G401 (cell line): ENCODE measurements around the gene DMBT1. TPM values are rescaled to one million over a fixed set of nuclear protein-coding genes. Genes with fewer than 3 reads are reported as not detected.

ENCODE experiments used
- DNase-seq: peaks from one replicate; pipeline ENCODE4 v3.0.0-alpha.2; 2015; ENCODE audit warnings: low spot score
- in situ Hi-C: cut with HindIII; loops from 2 replicates; pipeline ENCODE4 v1.10.0; 2016; ENCODE audit warnings: low sequenced_read_pairs, mixed read lengths
- total RNA-seq: library from RNA; depleted of rRNA; stranded (reverse); fragments of >200 nt; shearing (Covaris generic); gene quantifications from 2 replicates; pipeline ENCODE4 v1.2.3, GENCODE V29; 2014

Gene DMBT1
- total RNA-seq, 1 experiment from 2014 or later, result not detected

DNA sequence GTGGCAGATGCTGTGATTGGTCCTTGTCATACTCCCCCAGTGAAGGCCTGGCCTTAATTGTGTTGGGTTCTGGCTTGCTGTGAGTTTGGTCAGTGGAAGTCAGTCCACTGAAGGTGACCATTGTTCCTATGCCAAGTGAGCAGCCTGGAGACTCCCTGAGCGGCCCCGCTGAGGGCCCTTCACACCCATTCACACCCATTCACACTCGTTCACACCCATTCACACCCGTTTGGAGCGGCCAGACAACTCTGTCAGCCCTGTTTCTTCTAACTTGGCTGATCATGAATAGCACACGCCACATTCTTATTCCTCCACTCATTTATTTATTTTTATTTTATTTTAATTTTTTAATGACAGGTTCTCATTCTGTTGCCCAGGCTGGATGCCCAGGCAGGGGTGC is 77.6 kb downstream of the DMBT1 start:
- in situ Hi-C loops, result no loop called here
- DNase-seq, result no peak

DNA sequence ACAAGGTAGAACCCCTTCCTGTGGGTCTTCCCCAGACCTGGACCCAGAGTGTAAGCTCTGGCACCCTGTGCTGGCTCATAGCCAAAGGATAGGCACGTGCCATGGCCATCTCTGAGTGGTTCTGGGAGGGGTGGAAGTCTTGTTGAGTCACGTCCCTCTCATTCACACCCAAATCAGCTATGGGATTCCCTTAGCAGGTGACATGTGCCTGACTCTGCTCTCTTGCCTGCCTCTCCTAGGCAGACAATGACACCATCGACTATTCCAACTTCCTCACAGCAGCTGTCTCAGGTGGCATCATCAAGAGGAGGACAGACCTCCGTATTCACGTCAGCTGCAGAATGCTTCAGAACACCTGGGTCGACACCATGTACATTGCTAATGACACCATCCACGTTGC is 79.2 kb downstream of the DMBT1 start:
- DNase-seq, result no peak
- in situ Hi-C loops, result no loop called here

DNA sequence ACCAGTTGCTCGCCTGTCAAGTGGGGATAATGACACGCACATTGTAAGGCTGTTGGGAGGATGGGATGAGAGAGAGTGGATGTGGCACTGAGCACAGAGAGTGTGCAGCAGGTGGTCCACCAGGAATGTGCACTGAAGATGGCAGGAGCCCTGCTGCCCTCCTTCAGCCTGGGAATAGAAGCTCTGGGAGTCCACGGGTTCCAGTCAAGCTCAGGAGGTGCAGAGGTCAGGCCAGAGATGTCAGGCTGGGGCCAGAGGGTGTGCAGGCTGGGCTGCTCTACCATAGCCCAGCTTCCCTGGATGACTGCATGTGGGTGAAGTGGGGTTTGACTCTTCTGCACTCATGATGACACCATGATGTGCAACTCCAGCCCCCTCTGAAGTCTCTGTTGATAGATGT is 80.4 kb downstream of the DMBT1 start:
- DNase-seq, result no peak
- in situ Hi-C loops, result no loop called here

DNA sequence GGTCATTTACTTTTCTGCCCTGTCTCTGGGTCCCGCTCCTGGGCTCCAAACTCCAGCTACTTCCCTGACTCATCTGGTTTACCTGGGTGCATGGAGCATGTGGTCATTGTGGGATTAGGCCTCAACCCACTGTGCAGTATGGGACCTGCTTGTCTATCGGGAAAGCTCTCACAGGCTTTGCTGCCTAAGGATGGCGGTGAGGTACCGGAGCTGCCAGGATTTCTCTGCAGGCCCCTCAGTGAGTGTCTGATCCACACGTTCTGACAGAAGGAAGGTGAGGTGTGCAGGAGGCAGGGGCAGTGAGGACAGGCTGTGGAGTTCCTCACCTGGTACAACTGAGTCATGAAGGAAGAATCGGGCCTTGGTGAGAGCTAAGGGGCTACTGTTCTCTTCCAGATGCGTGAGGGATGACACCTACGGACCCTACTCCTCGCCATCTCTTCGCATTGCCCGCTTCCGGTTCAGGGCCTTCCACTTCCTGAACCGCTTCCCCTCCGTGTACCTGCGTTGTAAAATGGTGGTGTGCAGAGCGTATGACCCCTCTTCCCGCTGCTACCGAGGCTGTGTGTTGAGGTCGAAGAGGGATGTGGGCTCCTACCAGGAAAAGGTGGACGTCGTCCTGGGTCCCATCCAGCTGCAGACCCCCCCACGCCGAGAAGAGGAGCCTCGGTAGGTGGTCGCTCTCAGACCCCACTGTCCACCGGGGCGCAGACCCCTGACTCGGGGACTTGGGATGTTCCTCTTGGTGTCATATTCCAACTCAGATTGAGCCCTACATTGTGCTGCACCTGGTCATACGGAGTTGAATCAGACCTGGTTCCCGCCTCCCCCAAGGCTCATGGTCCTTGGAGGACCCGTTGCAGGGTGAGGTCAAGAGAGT is 82.4 kb downstream of the DMBT1 start:
- no peak for DNase-seq
- in situ Hi-C loops, result no loop called here

DNA sequence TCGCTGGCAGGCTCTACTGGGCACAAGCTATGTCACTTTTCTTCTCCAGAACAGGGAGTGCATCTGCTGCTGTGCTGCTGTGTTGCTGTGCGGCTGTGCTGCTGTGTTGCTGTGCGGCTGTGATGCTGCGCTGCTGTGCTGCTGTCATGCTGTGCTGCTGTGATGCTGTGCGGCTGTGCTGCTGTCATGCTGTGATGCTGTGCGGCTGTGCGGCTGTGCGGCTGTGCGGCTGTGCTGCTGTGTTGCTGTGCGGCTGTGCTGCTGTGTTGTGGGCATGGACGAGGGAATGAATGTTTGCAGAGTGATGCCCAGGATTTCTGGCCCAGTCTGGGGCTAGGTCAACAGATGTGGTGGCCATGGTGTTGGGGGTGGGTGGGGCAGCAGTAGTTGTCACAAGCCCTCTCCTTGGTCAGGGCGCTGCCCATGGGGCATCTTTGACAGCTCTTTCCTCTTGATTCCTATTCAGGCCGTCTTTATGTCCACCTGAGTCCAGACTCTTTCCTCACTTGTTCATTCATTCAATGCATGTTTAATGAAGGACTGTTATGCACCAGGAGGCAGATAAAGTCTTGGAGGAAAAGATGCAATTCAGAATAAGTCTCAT is 83.5 kb downstream of the DMBT1 start:
- DNase-seq, result no peak
- in situ Hi-C loops, result no loop called here

DNA sequence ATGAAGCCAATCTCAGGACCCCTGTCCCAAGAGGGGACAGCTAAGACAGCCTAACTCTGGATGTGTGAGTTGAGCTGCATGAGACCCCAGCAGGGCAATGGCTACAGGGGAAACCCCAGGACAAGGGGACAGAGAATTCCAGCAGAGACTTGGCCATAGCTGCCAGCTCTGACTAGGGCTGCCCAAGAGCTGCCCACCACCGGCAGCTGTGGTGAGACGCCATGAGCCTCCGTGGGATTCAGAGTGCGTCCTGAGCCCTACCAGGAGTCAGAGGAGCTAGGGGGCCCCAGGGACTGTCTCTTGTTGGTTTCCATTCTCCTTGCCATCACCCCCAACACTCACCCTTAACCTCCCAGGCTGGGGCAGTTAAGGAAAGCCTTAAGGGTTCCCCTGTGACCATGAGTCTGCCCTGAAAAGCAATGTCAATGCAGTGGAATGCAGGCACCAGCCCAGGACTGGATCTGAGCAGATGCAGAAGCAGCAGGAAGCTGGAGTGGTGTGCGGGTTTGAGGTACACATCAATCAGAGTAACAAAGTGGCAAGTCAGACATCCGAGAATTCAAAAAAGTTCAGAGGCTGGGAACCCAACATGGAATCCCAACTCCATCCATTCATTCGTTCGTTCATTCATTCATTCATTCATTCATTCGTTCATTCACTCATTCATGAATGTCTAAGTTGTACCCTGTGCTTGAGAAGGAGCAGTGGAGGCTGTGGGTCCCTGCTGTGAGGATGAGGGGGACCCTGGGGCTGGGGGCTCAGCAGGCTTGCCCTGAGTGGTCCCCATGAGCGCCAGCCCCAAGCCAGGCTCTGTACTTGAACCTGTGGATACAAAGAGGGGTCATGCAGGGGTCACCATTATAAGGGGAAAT is 86.2 kb downstream of the DMBT1 start:
- no peak for DNase-seq
- in situ Hi-C loops, result no loop called here

DNA sequence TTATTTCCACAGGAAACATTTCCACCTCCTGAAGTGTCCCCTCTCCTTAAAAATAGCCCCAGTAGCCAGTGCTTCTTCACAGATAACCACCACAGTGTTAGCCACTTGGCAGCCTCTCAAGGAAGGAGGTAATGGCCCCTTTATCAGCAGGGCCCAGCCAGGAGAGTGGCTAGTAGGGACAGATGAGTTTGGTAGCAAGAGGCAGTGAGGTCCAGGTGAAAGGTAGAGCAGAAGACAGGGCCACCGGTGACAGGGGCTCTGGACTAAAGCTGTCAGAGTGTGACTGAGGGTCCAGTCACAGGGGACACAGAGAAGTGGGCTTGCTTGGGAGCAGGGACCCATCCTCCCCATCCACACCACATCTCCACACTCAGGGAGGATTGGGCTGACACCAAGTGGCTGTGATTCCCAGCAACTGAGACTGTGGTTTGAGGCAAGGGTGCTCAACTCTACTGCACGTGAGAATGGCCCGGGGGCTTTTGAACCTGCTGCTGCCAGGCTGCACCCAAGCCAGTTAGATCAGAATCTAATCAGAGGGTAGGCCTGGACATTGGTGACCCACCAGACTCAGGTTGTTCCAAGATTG is 86.9 kb downstream of the DMBT1 start:
- in situ Hi-C loops, result no loop called here
- no peak for DNase-seq

DNA sequence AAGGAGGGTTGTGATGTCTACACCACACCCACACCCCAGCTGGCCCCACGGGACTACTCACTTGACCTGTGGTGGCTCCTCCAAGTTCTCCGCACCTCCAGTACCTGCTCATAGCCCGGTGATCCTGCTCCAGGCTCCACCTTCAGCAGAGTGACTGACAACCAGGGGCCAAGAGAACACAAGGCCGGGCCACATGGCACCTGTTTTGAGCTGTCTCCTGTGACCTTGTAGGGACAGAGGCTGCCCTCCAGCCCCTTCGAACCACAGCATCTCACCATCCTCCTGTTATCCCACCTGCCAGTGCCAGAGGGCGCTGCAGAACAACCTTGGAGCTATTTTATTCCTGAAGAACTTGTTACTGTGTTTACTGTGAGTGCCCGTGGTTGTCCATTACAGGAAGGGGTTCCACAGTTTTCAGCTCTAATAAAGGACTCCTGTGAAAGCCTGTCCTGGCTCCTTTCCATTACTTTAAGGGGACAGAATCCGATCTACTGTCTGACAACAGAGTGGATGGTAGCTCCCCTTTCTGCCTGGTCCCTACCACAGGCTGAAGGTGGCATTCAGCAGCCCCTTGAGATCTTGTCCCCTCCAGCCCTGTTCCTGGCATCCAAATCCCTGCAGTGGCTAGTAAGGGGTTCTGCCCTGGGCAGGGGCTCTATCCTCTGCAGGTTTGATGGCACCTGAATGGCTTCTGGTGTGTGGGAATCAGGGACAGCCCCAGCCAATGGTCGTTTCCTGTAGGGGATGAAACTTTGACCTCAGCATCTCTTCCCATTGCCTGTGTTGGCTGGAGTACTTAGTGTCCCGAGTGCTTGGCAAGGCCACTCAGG is 88.3 kb downstream of the DMBT1 start:
- peak; percentile 15 for DNase-seq
- in situ Hi-C loops, result no loop called here

DNA sequence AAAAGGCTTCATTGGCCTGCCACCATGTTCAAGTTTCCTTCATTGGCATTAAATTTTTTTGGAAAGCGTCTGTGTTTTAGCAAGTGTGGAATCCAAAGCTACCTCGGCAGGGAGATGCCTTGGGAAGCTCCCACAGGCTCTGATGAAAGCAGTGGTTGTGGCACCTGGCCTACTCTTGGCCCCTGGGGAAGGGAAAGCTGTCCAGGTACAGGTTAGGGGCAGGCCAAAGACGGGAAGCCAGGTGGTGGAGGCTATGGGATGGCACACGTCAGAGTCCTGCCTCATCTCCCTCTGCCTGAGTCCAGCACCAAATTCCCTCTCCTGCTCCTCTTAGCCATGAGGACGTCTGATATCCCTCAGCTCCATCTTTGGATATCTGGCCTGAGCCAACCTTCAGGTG is 89.3 kb downstream of the DMBT1 start:
- in situ Hi-C loops, result no loop called here

DNA sequence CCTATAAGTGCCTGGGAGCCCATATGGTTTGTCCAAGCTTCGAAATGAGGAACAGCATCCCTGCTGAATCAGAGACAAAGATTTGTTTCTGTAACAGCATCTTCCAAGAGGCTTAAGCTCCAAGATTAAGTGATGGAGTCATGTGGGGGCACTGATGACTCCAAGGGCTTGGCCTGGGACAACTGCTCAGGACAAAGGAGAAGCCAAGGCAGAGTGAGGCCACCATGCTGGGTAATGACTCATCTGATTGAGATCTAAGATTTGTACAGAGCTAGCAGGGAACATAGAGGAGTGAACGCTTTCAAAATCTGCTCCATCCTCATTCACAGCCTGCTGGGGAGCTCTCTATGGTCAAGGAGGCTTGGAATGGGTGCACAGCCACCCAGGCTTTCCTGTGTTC is 89.8 kb downstream of the DMBT1 start:
- no peak for DNase-seq
- in situ Hi-C loops, result no loop called here

More for the DNA sequence above, 89.3 kb downstream of the DMBT1 start:
- DNase-seq, result no peak

DNA sequence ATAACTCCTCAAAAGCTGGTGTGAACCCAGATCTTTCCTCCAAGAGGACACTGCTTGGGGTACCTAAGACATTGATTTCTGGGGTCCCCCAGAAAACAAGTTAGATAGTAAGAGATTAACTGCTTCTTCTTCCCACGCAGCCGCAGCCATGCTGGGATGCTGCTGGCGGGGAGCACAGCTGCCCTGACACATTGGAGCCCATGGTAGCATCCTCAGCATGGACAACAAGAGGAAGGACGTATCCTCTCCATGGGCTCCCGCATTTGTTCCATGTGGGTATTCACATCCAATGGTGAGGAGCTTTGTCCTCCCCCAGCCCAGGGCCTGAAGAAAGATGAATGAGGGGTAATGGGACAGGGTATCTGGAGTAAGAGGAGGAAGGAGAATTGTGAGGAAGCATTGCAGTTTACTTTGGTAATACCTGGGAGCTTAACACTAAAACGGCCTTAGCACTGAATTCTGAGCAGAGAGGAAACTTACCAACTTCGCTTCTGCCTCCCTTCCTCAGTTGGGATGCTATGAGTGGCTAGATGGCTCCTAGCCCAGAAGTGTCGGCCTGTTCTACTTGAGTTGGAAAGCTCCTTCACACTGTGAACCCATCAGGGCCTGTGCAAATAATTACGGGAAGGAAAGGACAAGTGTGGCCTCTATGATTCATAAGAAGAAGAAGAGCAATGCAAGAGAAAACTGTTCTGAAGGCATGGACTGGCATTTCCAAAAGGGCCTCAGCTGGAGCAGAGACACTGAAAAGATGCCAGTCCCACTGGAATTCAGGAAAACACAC is 95.2 kb downstream of the DMBT1 start:
- no peak for DNase-seq
- in situ Hi-C loops, result no loop called here

DNA sequence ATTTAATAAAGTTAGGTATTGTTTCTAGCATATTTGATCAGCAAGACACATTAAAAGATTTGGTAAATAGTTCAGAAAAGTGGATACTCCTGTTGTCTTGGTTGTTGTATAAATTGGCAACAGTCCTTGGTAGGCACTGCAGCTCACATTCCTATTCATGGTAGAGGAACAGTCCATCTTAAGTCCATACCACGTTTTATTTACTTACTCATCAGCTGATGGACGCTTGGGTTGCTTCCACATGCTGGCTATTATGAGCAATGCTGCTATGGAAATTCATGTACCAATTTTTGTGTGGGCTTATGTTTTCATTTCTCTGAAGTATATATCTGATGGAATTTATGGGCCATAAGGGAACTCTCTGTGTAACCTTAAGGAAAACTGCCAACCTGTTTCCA is 95.8 kb downstream of the DMBT1 start:
- DNase-seq, result no peak
- in situ Hi-C loops, result no loop called here

DNA sequence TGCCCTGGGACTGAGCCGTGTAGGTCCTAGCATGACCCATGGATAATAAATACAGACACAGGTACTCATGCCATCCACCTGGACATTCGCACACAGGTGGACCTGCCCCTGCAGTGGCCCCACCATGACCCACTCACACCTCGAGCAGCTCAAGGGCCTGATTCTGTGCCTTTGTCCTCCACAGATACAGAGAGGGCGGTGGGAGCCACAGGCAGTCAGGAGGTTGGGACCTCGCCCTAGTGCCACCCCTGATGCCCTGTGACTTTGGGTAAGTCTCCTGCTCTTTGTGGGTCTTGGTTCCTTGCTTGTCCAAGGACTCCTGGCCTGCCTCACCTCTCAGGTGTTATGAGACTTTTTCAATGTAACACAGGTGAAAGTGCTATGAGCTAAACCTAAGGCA is 96.2 kb downstream of the DMBT1 start:
- no peak for DNase-seq
- in situ Hi-C loops, result no loop called here

DNA sequence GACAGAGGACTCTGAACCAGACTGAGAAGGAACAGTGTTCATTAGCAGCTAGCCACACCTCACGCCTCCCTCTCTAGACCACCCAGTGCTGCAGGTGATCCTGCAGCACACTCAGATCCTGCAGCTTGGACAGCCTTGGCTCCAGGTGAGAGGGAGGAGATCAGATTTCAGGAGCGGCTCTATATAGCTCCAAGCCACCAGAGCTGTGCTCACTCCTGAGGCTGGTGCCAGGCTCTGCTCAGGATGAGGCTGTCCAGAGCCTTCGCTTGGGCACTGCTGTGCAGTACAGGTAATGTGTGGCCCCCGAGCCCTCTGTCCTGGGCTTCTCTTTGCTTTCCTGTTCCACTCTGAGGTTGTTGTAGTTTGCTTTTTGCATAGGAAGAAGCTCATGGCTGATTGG is 96.7 kb downstream of the DMBT1 start:
- no peak for DNase-seq
- in situ Hi-C loops, result no loop called here

DNA sequence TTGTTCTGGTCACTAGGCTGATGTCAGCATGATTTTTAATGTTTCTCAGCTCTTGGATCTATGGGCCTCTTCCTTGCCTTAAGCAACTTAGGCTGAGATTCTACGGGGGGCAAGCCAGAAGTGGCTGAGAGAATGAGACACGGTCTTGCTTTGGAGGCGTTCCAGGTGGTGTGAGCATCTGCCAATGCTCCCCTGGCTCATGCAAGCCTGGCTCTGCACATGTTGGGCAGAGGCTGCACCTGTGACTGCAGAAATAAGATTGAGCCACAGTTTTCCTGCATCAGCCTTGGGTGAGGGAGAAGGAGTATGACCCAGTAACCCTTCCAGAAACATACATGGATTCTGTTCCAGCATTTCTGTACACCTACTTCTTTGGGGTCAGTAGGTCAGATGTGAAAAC is 97.2 kb downstream of the DMBT1 start:
- DNase-seq, result no peak
- in situ Hi-C loops, result no loop called here

DNA sequence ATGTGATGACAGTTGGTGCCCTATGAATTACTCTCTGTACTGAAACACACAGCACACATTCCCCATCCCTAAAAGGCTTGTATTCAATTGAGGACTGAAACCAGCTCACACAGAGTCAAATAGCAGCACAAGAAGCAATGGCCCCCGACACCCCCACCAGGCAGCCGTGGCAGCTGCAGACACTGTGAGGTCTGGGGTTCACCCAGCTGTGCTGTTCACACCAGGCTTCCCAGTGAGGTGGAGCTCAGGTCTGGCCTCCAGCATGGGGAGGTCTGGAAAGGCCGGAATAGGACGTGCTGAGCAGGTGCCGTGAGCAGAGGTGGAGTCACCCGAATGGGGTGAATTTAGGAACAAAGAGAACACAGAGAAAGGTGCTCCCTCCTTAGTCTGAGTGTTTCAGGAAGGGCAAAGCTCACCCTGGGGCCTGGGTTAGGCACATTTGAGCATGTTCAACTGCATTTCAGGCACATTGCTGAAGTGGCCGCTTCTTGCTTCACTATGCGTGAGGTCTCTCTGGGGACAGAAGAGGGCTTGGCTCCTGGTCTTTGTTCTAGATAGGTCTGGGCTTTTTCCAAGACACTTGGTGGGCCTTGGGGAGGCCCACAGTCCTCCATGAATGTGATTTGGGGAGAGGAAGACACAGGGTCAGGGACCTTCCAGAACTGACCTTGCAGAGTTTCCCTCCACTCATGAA is 97.9 kb downstream of the DMBT1 start:
- in situ Hi-C loops, result no loop called here
- no peak for DNase-seq

DNA sequence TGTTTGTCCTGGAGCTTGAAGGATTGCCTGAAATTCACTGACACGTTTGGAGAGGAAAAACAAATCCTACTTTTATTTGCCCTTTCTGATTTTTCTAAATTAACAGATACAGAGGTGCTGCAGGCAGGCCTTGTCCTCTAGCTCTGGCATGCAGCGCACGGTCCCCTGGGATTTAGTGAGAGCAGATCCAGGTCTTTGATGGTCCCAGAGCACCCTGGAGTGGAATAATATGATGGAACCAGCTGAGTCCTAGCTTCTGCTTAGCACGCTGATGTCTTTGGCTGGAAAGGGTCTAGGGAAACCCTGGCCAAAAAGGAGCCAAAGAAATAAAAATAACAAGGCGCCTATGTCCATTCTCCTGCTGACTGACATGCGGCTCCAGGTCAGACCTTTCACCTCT is 98.6 kb downstream of the DMBT1 start:
- in situ Hi-C loops, result no loop called here
- DNase-seq, result no peak

DNA sequence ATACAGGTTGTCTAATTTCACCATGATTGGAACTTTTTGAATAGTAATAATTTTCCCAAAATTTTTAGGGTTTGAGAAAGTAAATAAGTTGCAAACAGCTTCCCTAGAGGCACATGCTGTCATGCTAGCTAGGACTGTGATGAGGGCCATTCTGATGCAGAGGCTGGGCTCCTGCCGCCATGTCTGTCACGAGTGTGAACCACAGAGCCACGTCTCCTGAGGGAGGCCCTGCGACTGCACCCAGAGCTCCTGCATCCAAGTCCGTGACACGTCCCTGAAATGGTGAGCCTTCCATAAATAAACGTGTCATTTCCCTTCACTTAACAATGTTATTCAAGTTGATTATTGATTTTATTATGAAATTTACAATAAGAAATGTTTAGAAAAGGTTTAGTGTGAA is 99.1 kb downstream of the DMBT1 start:
- DNase-seq, result no peak
- in situ Hi-C loops, result no loop called here
